Natural killer cell (primary cell): ENCODE measurements around the gene RBM28. TPM values are rescaled to one million over a fixed set of nuclear protein-coding genes. Genes with fewer than 3 reads are reported as not detected.
A peak's percentile ranks its signal among the peaks of the same experiment; 100 is the strongest.

Experiments used
- ATAC-seq, 3 donors: fragments of 150-1000 bp in 2 of 3; fragments of 200-7000 bp in 1 of 3; cut with Tn5 transposase; 1 replicate in 1 of 3; 2 replicates in 2 of 3; pipeline ENCODE4 v1.10.0; 2021; ENCODE audit warnings: mild to moderate bottlenecking in 2 of 3, moderate library complexity in 2 of 3
- DNase-seq, 2 donors: peaks; one replicate each; pipeline versions ENCODE4 v3.0.0 to v3.0.0-alpha.2; 2013 to 2021; ENCODE audit warnings: mixed read lengths in 1 of 2
- H3K27ac ChIP-seq: one replicate; pipeline ENCODE4 v1.5.1; 2013; ENCODE audit warnings: mild to moderate bottlenecking, low read length
- H3K27me3 ChIP-seq: one replicate; pipeline ENCODE4 v1.6.1; 2013; ENCODE audit warnings: low read length; ENCODE audit not compliant: control insufficient read depth, insufficient read depth
- H3K36me3 ChIP-seq: one replicate; pipeline ENCODE4 v1.6.1; 2013; ENCODE audit warnings: low read length; ENCODE audit not compliant: control insufficient read depth, insufficient read depth
- H3K4me1 ChIP-seq: one replicate; pipeline ENCODE4 v1.6.1; 2013; ENCODE audit warnings: low read length; ENCODE audit not compliant: control insufficient read depth, insufficient read depth
- H3K4me3 ChIP-seq: one replicate; pipeline ENCODE4 v1.5.1; 2013; ENCODE audit warnings: low read length
- H3K9me3 ChIP-seq: one replicate; pipeline ENCODE4 v1.6.1; 2013; ENCODE audit warnings: low read length; ENCODE audit not compliant: control insufficient read depth, insufficient read depth
- H3K27ac Mint-ChIP-seq, 2 donors: one replicate each; pipeline ENCODE4 v1.8.0; 2022; ENCODE audit warnings: mild to moderate bottlenecking in 2 of 2, mixed read lengths in 2 of 2, moderate library complexity in 1 of 2
- H3K27me3 Mint-ChIP-seq, 2 donors: one replicate each; pipeline ENCODE4 v1.8.0; 2022; ENCODE audit warnings: low read depth in 2 of 2, mixed read lengths in 2 of 2
- H3K36me3 Mint-ChIP-seq: one replicate; pipeline ENCODE4 v1.8.0; 2022; ENCODE audit warnings: mixed read lengths
- H3K4me1 Mint-ChIP-seq, 2 donors: one replicate each; pipeline ENCODE4 v1.8.0; 2022; ENCODE audit warnings: mixed read lengths in 2 of 2
- H3K4me3 Mint-ChIP-seq: one replicate; pipeline ENCODE4 v1.8.0; 2022; ENCODE audit warnings: mild to moderate bottlenecking, moderate library complexity, mixed read lengths
- H3K9me3 Mint-ChIP-seq, 2 donors: one replicate each; pipeline ENCODE4 v1.8.0; 2022; ENCODE audit warnings: mixed read lengths in 2 of 2
- WGBS: methylation state at CpG from one replicate; pipeline ENCODE4 v1.1.7; 2013; ENCODE audit warnings: missing lambda C conversion rate; ENCODE audit not compliant: insufficient coverage; 5-methylcytosine and 5-hydroxymethylcytosine counted together
- intact Hi-C: fragments of 100-400 bp; cut with micrococcal nuclease; formaldehyde crosslinking; loops from one replicate; pipeline ENCODE4 v1.14.2; 2022
- total RNA-seq, 4 donors: library from RNA; stranded (reverse); fragments of 120-200 nt in 1 of 4; gene quantifications; one replicate each; pipeline versions ENCODE4 v1.2.3 to v1.2.4, GENCODE V29; 2013 to 2022
- TF ChIP-seq, protein P1 (sequence below): fragments of 200-600 bp; IDR thresholded peaks from one replicate; pipeline ENCODE4 v1.8.0; 2022; ENCODE audit warnings: antibody characterized with exemption

RBM28 gene
- total RNA-seq, 3 donors from 2014 or later (not counting 1 experiment from before 2014, with no cell fraction given) = 32.5 to 48.7 (median 48.5) TPM

DNA sequence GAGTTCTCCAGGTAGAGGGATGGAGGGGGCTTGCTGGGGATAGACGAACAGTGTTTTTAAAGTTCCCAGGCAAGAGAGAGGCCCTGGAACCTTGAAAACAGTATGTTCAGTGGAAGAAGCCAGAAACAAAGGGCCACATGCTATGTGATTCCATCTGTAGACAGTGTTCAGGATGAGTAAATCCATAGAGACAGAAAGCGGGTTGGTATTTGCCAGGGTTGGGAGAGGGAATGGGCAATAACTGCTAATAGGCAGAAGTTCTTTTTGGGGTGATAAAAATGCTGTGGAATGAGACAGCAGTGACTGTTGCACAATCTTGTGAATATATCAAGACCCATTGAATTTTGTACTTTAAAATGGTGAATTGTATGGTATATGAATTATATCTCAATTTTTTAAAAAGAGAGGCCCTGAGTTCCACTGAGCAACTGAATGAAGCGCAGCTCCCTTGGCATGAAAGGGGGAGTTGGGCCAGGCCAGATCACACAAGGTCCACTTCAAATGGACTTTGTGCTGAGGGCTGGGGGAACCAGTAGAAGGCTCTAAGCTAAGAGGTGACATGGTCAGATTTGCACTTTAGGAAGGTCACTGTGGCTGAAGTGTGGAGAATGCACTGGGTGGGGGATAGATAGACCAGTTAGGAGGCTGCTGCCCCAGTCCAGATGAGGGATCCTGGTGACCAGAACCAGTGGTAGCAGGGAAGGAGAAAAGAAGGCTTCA is 68.7 kb downstream of the RBM28 start:
- no peak for DNase-seq
- Histone ChIP-seq H3K9me3 (peaks cover under 1% of the 10 kb centered on the region), H3K27me3 (peaks cover 9% of the 10 kb centered on the region), H3K4me3 (no peak overlapping the region), H3K36me3 (no peaks in the 10 kb centered on the region), H3K27ac (no peak overlapping the region), H3K4me1 (no peaks in the 10 kb centered on the region)
- peaks cover 7 to 15% of the 10 kb centered on the region in 2 donors for H3K27me3 Mint-ChIP-seq
- peaks cover 0 to 8% of the 10 kb centered on the region in 2 donors for H3K4me1 Mint-ChIP-seq
- intact Hi-C loops = no loop called here
- H3K9me3 Mint-ChIP-seq = peaks cover 0 to 6% of the 10 kb centered on the region in 2 donors
- peaks cover 5% of the 10 kb centered on the region for H3K36me3 Mint-ChIP-seq
- WGBS = 61% methylated on average over 3 of the region's 3 CpGs
- ATAC-seq = no peak
- TF ChIP-seq, protein P1, sequence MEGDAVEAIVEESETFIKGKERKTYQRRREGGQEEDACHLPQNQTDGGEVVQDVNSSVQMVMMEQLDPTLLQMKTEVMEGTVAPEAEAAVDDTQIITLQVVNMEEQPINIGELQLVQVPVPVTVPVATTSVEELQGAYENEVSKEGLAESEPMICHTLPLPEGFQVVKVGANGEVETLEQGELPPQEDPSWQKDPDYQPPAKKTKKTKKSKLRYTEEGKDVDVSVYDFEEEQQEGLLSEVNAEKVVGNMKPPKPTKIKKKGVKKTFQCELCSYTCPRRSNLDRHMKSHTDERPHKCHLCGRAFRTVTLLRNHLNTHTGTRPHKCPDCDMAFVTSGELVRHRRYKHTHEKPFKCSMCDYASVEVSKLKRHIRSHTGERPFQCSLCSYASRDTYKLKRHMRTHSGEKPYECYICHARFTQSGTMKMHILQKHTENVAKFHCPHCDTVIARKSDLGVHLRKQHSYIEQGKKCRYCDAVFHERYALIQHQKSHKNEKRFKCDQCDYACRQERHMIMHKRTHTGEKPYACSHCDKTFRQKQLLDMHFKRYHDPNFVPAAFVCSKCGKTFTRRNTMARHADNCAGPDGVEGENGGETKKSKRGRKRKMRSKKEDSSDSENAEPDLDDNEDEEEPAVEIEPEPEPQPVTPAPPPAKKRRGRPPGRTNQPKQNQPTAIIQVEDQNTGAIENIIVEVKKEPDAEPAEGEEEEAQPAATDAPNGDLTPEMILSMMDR = no peak
- H3K27ac Mint-ChIP-seq = no peak overlapping the region
- H3K4me3 Mint-ChIP-seq = no peak overlapping the region

DNA sequence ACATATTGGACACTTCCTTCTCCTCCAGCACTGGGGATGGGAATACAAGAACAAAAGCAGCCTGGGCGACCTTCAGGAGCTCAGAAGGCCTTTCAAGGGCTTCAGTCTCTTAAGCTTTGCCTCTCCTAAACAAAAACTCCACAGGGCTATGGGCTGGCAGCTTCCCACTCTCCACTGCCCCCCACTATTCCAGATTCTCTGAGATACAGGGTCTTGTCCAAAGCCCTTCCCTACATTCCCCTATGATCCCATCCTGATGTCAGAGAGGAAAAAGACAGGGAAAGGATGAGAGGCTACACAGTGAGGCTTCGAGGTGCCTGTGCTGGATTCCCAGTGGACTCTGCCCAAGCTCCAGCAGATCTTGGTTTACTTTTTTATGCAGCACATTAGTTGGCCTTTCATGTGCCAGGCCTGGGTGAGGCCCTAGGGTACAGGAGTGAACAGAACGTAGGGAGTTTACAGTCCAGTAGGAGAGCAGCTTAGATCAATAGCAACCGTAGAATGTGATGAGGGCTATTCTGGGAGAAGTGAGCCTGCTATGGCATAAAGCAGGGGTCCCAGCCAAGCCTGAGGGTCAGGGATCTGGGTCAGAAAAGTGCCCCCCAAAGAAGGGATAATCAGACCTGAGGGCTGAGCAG is 69.3 kb downstream of the RBM28 start:
- H3K4me1 Mint-ChIP-seq = peaks cover 0 to 8% of the 10 kb centered on the region in 2 donors
- DNase-seq = no peak

DNA sequence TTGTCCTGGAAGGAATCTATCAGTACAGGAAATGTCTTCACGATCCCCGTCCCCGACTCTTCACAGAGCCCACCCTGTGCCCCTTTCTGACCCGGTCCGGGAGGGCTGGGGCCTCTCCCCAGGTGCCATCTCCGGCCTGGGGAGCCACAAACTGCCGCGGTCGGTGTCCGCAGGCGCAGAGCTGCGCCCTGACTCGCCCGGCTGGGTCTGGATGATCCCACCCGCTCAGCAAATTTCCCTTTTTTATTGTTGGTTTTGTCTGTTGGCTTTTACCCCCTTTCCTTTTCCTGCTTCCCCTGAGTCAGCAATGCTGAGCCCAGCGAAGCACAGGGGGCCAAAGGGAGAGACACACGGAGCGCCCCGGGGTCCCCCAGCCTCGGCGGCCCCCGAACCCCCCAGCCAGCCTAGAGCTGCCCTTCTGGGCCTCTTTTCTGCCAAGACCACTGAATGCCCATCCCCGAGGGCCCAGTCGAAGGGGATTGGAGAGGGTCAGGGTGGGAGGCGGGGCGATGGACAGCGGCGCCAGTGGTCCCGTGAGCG is 71.7 kb downstream of the RBM28 start:
- 47% methylated on average over 25 of the region's 30 CpGs for WGBS
- Mint-ChIP-seq H3K4me1 (peaks cover 0 to 8% of the 10 kb centered on the region in 2 donors), H3K9me3 (no peaks in the 10 kb centered on the region), H3K4me3 (peak overlapping the region; percentile 17), H3K27ac (no peak overlapping the region), H3K27me3 (peaks cover 23 to 27% of the 10 kb centered on the region in 2 donors), H3K36me3 (no peaks in the 10 kb centered on the region)
- DNase-seq (no peak), ATAC-seq (no peak)
- Histone ChIP-seq H3K4me1 (no peaks in the 10 kb centered on the region), H3K27ac (no peak overlapping the region), H3K9me3 (no peaks in the 10 kb centered on the region), H3K27me3 (peaks cover 9% of the 10 kb centered on the region), H3K36me3 (no peaks in the 10 kb centered on the region), H3K4me3 (no peak overlapping the region)
- TF ChIP-seq, protein P1 = no peak
- intact Hi-C loops = no loop called here

More for the DNA sequence above, 69.3 kb downstream of the RBM28 start:
- H3K27me3 Mint-ChIP-seq = peaks cover 14 to 19% of the 10 kb centered on the region in 2 donors
- 84% methylated on average over 4 of the region's 4 CpGs for WGBS
- no peaks in the 10 kb centered on the region for H3K4me1 ChIP-seq
- TF ChIP-seq, protein P1 = no peak
- H3K4me3 Mint-ChIP-seq = no peak overlapping the region
- H3K4me3 ChIP-seq = no peak overlapping the region
- H3K27ac ChIP-seq = no peak overlapping the region
- peaks cover 9% of the 10 kb centered on the region for H3K27me3 ChIP-seq
- intact Hi-C loops = no loop called here
- ATAC-seq = no peak
- H3K36me3 Mint-ChIP-seq = no peaks in the 10 kb centered on the region
- H3K27ac Mint-ChIP-seq = no peak overlapping the region
- H3K36me3 ChIP-seq = no peaks in the 10 kb centered on the region
- no peaks in the 10 kb centered on the region for H3K9me3 Mint-ChIP-seq
- H3K9me3 ChIP-seq = no peaks in the 10 kb centered on the region
